Subcutaneous adipose tissue (tissue), 4 donors: ENCODE measurements around the gene ITIH2. TPM values are rescaled to one million over a fixed set of nuclear protein-coding genes. Genes with fewer than 3 reads are reported as not detected.

Source experiments
- total RNA-seq, 4 donors: library from RNA; depleted of rRNA; stranded (reverse); fragments of >200 nt; gene quantifications; one replicate each; pipeline ENCODE4 v1.1.0, GENCODE V29; 2016
- TF ChIP-seq, protein P1 (sequence below): fragments of 450-650 bp; IDR thresholded peaks from one replicate; pipeline ENCODE4 v1.5.1; 2016; ENCODE audit warnings: low read depth, mild to moderate bottlenecking, control low read depth, antibody characterized with exemption, moderate library complexity

The ITIH2 gene
- total RNA-seq, 4 donors from 2014 or later: not detected

DNA sequence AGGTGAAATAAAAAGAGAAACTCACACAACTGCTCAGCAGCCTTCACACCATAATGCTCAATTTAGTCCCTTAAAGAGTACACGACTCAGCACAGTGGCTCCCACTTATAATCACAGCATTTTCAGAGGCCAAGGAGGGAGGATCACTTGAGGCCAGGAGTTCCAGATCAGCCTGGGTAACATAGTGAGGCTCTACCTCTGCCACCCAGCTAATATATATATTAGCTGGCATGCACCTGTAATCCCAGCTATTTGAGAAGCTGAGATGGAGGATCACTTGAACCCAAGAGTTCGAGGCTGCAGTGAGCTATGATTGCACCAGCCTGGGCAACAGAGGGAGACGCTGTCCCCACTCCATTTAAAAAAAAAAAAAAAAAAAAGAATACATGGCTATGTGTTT is 2.2 kb downstream of the ITIH2 start:
- TF ChIP-seq, protein P1, sequence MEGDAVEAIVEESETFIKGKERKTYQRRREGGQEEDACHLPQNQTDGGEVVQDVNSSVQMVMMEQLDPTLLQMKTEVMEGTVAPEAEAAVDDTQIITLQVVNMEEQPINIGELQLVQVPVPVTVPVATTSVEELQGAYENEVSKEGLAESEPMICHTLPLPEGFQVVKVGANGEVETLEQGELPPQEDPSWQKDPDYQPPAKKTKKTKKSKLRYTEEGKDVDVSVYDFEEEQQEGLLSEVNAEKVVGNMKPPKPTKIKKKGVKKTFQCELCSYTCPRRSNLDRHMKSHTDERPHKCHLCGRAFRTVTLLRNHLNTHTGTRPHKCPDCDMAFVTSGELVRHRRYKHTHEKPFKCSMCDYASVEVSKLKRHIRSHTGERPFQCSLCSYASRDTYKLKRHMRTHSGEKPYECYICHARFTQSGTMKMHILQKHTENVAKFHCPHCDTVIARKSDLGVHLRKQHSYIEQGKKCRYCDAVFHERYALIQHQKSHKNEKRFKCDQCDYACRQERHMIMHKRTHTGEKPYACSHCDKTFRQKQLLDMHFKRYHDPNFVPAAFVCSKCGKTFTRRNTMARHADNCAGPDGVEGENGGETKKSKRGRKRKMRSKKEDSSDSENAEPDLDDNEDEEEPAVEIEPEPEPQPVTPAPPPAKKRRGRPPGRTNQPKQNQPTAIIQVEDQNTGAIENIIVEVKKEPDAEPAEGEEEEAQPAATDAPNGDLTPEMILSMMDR: no peak

DNA sequence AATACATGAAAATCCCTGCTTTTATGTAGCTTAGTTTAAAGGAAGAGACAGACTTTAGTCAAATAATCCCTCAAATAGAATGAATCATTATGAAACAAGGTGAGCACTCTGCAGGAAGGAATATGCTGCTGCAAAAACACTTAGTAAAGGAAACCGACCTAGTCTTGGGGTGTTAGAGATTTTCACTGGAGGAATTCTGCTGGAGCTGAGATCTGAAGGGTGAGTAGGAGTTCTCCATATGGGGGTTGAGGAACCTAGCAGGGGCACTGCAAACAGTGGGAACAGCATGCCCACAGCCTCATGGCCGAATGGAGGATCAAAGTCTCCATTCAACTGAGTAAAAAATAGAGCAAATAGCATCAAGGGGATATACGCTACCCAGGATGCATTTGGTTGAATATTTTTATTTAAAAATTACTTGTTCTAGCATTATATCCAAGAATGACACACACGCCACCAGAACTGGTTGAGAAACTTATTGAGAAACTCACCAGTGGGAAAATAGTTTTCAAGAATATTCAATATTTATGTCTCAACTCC is 3.5 kb downstream of the ITIH2 start:
- TF ChIP-seq, protein P1: no peak

DNA sequence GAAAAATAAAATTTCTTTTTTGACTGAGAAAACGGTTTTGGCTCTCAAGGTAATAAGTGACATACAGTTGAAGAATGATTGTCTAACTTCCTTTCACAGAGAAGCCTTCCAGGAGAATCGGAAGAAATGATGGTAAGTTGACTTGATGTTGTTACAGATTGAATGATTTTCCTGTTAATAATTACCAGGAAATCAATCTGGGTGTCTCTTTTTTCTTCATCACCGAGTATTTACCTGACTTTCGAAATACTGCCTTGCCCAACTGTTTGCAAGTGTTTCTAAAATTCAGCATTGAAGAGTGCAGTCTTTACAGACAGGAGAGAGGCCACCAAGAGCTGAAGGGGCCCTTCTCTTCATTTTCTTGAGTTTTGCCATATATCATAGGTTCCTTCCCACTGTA is 4.0 kb downstream of the ITIH2 start:
- TF ChIP-seq, protein P1: no peak

DNA sequence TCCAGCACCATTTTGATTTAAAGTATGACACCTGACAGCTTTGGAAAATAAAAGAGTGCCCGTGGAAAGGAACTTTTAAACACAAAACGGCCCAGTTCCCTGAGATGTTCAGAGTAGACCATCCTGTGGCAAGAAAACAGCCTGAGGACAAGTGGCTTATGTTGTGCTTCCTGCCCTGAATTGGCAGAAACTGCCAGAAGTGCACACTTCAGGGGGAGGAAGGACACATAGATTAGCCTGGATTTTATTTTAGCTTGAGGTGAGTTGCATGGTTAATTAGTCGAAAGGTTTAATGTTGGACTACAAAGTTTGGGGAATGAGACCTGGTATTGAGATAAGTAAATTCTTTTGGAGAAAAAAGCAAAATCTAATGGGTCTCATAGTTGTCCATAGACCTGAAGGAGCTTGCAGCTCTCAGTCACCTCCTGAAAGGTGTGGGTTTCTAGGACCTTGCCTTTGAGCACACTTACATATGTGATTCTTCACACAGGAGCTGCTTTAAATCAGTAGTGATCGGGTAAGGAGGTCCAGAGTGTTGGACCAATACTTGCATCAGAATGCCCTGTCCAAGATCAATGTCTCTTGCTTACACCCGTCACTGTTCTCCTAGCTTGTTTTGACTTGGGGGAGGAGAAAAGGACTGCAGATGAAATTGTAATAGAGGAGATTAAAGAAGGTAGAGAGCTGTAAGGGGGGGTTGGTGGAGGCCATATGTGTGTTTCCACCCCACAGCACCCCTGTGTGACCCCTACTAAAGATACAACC is 4.9 kb downstream of the ITIH2 start:
- TF ChIP-seq, protein P1: no peak

DNA sequence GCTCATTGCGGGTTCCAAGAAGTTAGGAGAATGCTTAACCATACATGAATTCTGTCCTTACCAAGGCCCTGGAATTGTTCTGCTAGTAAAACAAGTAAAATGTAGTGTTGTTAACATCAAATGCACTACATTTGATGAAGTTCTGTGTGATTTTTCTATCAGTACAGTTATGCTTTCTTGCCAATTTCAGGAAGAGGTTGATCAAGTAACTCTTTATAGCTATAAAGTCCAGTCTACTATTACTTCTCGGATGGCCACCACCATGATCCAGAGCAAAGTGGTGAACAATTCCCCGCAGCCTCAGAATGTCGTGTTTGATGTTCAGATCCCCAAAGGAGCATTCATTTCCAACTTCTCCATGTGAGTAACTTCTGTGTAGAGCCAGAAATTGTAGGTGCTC is 5.7 kb downstream of the ITIH2 start:
- TF ChIP-seq, protein P1: no peak

DNA sequence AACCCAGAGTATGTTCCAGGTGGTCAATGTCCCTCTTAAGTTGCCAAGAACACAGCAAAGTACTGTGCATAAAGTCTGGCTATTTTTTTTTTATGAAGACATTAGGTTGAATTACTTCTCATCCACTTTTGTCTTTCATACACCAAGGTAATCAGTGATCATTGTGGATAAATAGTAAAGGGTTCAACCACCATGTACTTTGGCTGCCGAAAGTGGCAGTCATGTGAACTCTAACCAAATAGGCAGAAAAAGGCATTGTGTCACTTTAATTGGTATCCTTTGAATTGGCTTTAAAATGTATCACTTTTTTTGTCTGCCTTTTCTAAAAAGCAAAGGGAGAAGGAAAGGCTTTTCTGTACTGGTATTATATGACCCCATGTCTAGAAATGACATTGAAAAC is 7.3 kb downstream of the ITIH2 start:
- TF ChIP-seq, protein P1: no peak

DNA sequence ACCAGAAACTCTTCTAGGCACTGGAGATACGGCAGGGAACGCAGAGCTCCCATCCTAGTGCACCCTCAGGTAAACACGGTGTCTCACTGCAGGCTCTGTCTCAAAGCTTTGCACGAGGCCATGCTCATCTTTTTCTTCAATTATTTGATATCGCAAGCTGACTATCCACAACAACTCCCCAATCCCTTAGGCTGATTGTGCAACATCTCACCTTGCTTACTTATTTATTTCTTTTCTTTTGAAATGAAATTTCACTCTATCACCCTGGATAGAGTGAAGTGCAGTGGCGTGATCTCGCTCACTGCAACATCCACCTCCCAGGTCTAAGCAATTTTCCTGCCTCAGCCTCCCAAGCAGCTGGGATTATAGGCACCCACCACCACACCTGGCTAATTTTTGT is 12.4 kb downstream of the ITIH2 start:
- TF ChIP-seq, protein P1: no peak
